CD4-positive, alpha-beta T cell treated with Interleukin-21 for 1 hour (primary cell): ENCODE data around the gene RPS3A.
"Not testable (repeated sequence)": the region's sequence is repeated elsewhere in the genome, so short reads cannot be mapped to it uniquely, and the experiment has no call there.

ENCODE experiments used
- DNase-seq: peaks from one replicate; pipeline ENCODE4 v3.0.0-alpha.2; 2020

RPS3A gene

DNA sequence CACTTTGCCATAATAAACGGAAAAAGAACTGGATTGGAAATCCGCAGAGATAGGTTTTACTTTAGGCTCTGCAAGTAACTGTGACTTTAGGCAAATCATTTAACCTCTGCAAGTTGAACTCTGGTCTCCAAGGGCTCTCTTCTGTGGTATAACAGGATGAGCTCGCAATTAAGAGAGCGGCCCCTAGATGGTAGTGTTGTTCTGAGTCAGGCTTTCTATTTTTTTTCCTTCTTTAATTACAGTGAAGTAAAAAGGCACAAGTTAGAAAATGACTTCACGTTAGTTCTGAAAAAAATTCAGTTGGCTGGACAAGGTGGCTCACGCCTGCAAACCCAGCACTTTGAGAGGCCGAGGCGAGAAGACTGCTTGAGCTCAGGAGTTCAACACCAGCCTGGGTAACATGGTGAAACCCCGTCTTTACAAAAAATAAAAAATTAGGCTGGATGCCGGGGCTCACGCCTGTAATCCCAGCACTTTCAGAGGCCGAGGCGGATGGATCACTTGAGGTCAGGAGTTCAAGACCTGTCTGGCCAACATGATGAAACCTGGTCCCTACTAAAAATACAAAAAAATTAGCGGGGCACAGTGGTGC lies 18.0 kb downstream of the RPS3A start:
- peak; percentile 55 for DNase-seq

DNA sequence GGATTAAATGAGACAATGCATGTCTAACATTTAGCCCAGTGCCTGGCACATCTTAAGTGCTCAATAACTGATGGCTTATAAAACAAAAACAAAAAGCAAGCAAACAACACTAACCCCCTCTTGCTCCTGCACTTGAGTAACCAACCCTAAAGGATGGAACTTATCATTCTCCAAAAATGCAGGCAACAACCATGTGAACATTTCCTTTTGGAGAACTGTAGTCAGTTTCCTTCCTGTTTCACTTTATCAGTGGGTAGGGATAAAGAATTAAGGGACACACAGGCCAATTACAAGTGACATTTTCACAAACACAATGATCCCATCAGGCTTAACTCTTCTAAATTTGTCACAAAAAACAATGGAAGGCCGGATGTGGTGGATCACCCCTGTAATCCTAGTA lies 30.4 kb downstream of the RPS3A start:
- DNase-seq: no peak

DNA sequence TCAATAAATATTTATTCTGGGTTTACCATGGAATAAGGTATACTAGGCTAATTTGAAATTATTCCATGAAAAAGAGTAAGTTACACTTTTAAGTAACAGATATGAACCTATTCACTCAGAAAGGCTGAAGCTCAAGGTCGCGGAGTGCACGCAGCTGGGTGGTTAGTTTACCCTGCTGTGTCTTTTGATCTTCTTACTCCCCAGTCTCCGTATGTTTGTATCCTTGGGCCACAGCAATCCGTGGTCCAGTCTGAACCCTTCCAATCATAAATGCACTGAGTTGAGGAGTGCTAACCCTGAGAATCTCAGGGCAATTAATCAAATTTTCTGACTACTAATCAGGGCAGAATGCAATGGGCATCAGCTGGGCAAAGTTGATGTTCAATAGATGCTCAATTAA lies 33.9 kb downstream of the RPS3A start:
- DNase-seq: no peak

DNA sequence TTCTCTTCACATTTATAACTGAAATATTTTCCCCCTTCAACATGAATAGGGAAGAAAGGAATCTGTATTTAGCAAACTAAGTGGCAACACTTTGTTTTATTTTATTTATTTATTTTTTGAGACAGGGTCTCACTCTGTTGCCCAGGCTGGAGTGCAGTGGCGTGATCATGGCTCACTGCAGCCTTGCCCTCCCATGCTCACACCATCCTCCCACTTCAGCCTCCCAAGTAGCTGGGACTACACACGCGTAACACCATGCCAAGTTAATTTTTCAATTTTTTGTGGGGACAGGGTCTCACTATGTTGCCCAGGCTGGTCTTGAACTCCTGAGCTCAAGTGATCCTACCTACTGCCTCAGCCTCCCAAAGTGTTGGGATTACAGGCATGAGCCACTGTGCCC lies 36.6 kb downstream of the RPS3A start:
- DNase-seq: not testable (repeated sequence)

DNA sequence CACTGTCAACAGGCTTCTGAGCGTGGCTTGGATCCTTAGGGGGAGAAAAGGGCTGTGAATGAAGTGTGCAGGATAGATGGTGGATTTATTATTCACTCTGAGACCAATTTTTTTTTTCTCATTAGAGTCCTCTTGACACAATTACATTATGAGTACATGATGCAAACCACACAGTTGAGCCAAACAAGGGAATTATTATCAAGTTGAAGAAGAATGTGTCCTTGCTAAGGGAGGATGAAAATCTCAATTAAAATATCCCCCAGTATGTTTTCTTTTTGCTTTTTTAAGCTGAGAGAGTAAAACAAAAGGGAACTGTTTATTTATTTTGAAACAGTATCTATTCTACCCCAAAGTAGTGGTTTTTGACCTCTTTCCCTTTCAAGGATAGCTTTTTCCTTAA lies 40.4 kb downstream of the RPS3A start:
- DNase-seq: no peak

DNA sequence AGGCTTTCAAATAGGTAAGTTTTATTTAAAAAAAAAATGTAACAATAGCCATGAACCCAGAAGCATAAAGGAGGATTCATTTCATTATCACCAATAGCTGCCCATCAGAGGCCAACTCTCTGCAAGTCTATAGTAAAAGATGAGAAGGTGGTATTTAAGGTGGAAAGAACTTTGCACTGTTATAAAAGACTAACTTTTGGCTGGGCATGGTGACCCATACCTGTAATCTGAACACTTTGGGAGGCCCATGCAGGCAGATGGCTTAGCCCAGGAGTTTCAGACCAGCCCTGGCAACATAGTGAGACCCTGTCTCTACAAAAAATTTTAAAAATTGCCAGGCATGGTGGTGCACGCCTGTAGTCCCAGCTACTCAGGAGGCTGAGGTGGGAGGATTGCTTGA lies 43.3 kb downstream of the RPS3A start:
- DNase-seq: no peak

DNA sequence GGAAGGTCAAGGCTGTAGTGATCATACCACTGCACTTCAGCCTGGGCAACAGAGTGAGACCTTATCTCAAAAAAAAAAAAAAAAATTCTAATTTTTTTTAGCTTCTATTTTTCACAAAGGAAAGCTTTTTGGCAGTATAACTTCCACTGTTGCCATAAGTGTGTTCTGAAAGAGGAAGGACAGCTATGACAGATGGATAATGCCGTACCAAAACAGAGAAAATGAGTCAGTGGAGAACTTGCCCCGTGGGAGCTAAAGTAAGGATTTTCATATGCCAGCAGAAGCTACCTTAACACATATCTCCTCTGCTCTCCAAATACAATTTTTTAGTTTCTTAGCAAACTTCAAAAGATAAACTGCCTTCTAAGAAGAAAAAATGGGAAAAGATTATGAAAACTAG lies 43.7 kb downstream of the RPS3A start:
- DNase-seq: no peak

DNA sequence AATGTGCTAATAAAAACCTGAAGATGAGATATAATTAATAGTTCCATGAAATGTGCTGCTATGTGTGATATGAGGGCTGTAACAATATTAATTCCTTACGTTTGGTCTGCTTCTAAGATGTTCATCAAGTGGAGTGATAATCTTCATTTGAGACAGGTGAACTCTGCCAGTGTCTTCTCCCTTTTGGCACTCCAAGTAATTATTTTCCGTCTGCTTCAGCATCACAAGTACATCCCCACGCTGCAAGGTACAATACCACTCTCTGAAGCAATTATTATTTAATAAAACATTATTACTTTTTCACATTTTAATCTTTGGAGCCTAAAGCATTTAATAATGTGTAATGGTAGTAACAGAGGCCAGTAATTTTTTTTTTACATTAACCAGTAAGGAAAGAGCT lies 44.4 kb downstream of the RPS3A start:
- no peak for DNase-seq

DNA sequence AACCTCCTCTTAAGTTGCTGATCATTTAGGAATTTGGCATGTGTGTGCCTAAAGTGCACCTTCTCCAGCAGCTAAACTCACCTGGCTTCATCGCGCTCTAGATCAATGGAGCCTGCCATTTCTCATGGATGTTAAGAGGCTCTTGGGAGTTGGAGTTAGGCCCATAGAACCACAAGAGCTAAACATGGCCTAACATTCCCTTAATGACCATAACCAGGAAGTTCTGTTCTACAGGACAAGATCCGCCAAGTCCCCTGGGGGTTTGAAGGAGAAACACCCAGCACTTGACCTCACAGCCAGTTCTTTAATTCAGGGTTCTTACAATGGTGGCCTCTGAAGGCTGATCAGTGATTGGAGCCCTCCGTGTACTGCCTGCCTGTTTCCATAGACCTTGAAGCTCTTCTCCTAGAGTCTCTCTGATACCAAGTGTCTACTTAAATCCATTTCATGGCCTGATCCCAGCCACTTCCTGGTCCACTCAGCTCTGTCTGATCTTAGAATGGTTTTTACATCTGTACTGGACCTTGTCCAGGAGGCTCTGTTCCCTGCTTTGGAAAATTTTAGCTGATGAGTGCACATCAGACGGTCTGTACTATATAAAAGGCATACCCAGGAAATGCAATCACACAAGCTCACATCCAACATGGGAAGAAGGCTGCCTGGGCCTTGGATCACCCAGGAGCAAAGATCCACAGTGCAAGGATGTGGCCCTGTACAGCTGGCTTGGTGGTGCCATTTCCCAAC lies 45.1 kb downstream of the RPS3A start:
- no peak for DNase-seq

DNA sequence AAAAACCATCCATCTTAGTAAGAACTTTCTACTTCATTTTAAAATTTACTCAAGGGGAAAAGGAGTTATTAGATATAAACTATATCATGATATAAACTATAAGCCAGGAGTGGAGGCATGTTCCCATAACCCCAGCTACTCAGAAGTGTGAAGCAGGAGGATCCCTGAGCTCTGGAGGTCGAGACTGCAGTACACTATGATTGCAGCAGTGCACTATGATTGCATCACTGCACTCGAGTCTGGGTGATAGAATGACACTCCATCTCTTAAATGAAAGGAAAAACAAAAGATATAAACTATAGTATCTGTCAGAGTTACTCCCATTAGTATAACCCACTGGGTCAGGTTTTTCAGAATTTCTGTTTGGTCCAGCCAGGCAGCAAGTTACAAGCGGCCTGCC lies 47.6 kb downstream of the RPS3A start:
- DNase-seq: no peak

DNA sequence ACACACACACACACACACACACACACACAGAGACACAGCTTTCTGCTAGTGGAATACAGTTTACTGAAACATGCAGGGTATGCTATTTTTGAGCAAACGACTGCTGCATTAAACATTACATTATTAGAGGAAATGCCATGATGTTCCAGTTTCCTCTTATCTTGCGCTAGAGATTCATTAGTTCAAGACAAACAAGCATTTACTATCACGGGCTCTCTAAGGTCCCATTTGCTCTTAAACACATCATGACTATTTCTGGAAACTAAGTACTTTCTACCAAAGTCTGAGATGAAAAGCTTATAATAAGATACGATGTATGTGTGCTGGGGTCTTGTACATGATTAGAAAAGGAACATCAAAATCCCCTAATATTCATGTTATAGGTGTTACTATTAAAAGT lies 48.8 kb downstream of the RPS3A start:
- no peak for DNase-seq

DNA sequence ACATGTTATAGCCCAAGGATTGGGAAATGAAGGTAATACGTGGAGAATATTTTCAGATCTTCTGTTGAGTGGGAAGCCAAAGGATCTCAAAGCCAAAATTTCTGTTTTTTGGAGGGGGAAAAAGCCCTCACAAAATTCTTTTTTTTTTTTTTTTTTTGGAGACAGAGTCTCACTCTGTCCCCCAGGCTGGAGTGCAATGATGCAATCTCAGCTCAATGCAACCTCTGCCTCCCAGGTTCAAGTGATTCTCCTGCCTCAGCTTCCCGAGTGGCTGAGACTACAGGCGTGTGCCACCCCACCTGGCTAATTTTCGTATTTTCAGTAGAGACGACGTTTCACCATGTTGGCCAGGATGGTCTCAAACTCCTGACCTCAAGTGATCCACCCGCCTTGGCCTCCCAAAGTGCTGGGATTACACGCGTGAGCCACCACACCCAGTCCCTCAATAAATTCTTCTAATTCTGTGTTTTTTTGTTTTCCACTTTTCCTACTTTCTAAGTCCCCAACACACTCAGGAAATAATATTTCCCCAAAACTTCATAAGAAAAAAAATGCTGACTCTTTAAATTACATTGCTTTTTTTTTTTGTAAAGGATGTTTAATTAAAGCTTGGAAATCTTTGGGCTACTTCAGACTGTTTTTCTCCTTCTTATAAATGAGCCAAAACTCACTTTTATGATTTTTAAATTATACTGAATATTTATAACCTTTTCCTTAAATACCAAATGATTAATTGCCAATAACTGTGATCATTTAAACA lies 51.6 kb downstream of the RPS3A start:
- no peak for DNase-seq

DNA sequence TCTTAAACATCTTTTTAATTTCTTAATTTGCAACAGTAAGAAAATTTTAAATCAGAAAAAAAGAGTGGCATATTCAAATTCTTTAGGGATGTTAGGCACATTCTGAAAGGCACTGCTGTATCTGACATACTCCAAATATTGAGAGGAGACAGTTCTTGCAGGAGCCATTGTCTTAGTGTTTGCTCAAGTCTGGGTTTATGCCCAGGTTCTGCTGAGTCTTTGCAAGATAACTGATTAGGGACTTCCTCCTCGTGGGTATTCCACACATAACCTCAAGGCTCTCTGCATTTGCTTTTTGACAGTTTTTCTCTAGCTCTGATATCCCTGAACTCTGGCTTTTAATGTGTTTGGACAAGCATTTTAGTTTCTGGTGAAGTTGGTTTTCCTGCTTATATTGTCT lies 52.6 kb downstream of the RPS3A start:
- no peak for DNase-seq

DNA sequence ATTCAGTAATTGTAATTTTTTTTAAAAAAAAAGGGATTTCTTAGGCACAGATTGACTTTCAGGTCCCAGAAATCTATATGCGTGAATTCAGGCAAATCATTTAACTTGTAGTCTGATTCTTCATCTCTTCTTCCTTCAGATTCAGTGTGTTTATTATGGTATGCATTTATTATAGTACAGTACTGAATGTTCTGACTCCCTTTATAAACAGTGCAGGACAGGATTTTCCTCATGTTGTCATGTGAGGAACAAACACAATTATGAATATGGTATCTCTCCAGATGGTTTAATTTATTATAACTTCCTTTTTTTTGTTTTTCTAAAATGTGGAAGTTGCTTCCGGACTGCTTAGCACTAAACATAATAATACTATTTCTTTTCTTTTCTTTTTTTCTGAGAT lies 54.2 kb downstream of the RPS3A start:
- no peak for DNase-seq
